H9 (cell line): ENCODE measurements around the gene CCDC158. TPM values are rescaled to one million over a fixed set of nuclear protein-coding genes. Genes with fewer than 3 reads are reported as not detected.
A peak's percentile ranks its signal among the peaks of the same experiment; 100 is the strongest.

Experiments
- DNase-seq: peaks from one replicate; pipeline ENCODE4 v3.0.0-alpha.2; 2017
- H2AFZ ChIP-seq: one replicate; pipeline ENCODE4 v1.6.1; 2013; ENCODE audit warnings: mild to moderate bottlenecking, low read length, control low read depth, moderate library complexity
- H2AK5ac ChIP-seq: 2 replicates; pipeline ENCODE4 v1.6.1; 2013; ENCODE audit warnings: low read length, control low read depth, mixed read lengths; ENCODE audit not compliant: insufficient read length
- H2BK120ac ChIP-seq: one replicate; pipeline ENCODE4 v1.6.1; 2013; ENCODE audit warnings: low read depth, mild to moderate bottlenecking, low read length, control low read depth, inconsistent platforms; ENCODE audit not compliant: poor library complexity, severe bottlenecking
- H2BK12ac ChIP-seq: 2 replicates; pipeline ENCODE4 v1.6.1; 2013; ENCODE audit warnings: low read length, control low read depth, mixed read lengths, low read depth; ENCODE audit not compliant: insufficient read length
- H2BK15ac ChIP-seq: 2 replicates; pipeline ENCODE4 v1.6.1; 2013; ENCODE audit warnings: low read depth, low read length, control low read depth
- H2BK20ac ChIP-seq: one replicate; pipeline ENCODE4 v1.6.1; 2013; ENCODE audit warnings: low read depth, mild to moderate bottlenecking, low read length, control low read depth, inconsistent platforms; ENCODE audit not compliant: poor library complexity, severe bottlenecking
- H2BK5ac ChIP-seq: 2 replicates; pipeline ENCODE4 v1.6.1; 2013; ENCODE audit warnings: low read length, control low read depth, mixed read lengths; ENCODE audit not compliant: insufficient read length
- H3K14ac ChIP-seq: 2 replicates; pipeline ENCODE4 v1.6.1; 2013; ENCODE audit warnings: low read length, control low read depth; ENCODE audit not compliant: insufficient read depth
- H3K18ac ChIP-seq: 2 replicates; pipeline ENCODE4 v1.6.1; 2013; ENCODE audit warnings: low read depth, mild to moderate bottlenecking, mixed read lengths, low read length, control low read depth; ENCODE audit not compliant: insufficient read length
- H3K23ac ChIP-seq: 2 replicates; pipeline ENCODE4 v1.6.1; 2013; ENCODE audit warnings: low read length, control low read depth, mixed read lengths, low read depth; ENCODE audit not compliant: insufficient read length
- H3K23me2 ChIP-seq: 2 replicates; pipeline ENCODE4 v1.6.1; 2013; ENCODE audit warnings: low read depth, mild to moderate bottlenecking, mixed read lengths, low read length, control low read depth; ENCODE audit not compliant: insufficient read length, poor library complexity, severe bottlenecking
- H3K27ac ChIP-seq: 2 replicates; pipeline ENCODE4 v1.5.1; 2013; ENCODE audit warnings: low read length, control low read depth, mixed read lengths, low read depth; ENCODE audit not compliant: insufficient read length
- H3K27me3 ChIP-seq: 2 replicates; pipeline ENCODE4 v1.6.1; 2013; ENCODE audit warnings: low read length, control low read depth, inconsistent platforms; ENCODE audit not compliant: insufficient read depth
- H3K4ac ChIP-seq: 2 replicates; pipeline ENCODE4 v1.6.1; 2013; ENCODE audit warnings: low read depth, mild to moderate bottlenecking, control low read depth, inconsistent platforms, low read length, moderate library complexity
- H3K4me1 ChIP-seq: 2 replicates; pipeline ENCODE4 v1.6.1; 2013; ENCODE audit warnings: low read length, control low read depth, inconsistent platforms; ENCODE audit not compliant: insufficient read depth
- H3K4me2 ChIP-seq: 2 replicates; pipeline ENCODE4 v1.6.1; 2013; ENCODE audit warnings: low read length, control low read depth, mixed read lengths; ENCODE audit not compliant: insufficient read length, insufficient read depth
- H3K56ac ChIP-seq: 2 replicates; pipeline ENCODE4 v1.6.1; 2013; ENCODE audit warnings: low read depth, mild to moderate bottlenecking, mixed read lengths, low read length, control low read depth; ENCODE audit not compliant: insufficient read length
- H3K79me1 ChIP-seq: 2 replicates; pipeline ENCODE4 v1.6.1; 2013; ENCODE audit warnings: low read depth, mild to moderate bottlenecking, moderate library complexity, low read length, control low read depth, inconsistent platforms; ENCODE audit not compliant: insufficient read depth, poor library complexity, severe bottlenecking
- H3K79me2 ChIP-seq: 2 replicates; pipeline ENCODE4 v1.6.1; 2013; ENCODE audit warnings: low read length, control low read depth, inconsistent platforms; ENCODE audit not compliant: insufficient read depth
- H3K9ac ChIP-seq: 2 replicates; pipeline ENCODE4 v1.6.1; 2013; ENCODE audit warnings: low read length, control low read depth, mixed read lengths; ENCODE audit not compliant: insufficient read length; ENCODE audit errors: extremely low read depth
- H3K9me3 ChIP-seq: one replicate; pipeline ENCODE4 v1.6.1; 2013; ENCODE audit warnings: low read depth, low read length, inconsistent platforms; ENCODE audit not compliant: control insufficient read depth
- H3T11ph ChIP-seq: one replicate; pipeline ENCODE4 v1.6.1; 2013; ENCODE audit warnings: mild to moderate bottlenecking, low read length, control low read depth, inconsistent platforms
- H4K20me1 ChIP-seq: one replicate; pipeline ENCODE4 v1.6.1; 2013; ENCODE audit not compliant: control insufficient read depth, insufficient read length, insufficient read depth
- H4K5ac ChIP-seq: 2 replicates; pipeline ENCODE4 v1.6.1; 2013; ENCODE audit warnings: low read depth, mild to moderate bottlenecking, mixed read lengths, low read length, control low read depth; ENCODE audit not compliant: insufficient read length
- H4K8ac ChIP-seq: replicated peaks from 2 replicates; pipeline ENCODE4 v1.6.1; 2013; ENCODE audit warnings: low read length, control low read depth, mixed read lengths, low read depth; ENCODE audit not compliant: insufficient read length
- H4K91ac ChIP-seq: 2 replicates; pipeline ENCODE4 v1.6.1; 2013; ENCODE audit warnings: low read depth, mild to moderate bottlenecking, moderate library complexity, mixed read lengths, low read length, control low read depth; ENCODE audit not compliant: insufficient read length
- H3K27ac Mint-ChIP-seq, 3 experiments: 2 replicates in 2 of 3; 3 replicates in 1 of 3; pipeline ENCODE4 v1.8.0; 2020 to 2021; ENCODE audit warnings: mixed read lengths in 3 of 3, mild to moderate bottlenecking in 1 of 3, moderate library complexity in 1 of 3
- H3K27me3 Mint-ChIP-seq: 2 replicates; pipeline ENCODE4 v1.8.0; 2021; ENCODE audit warnings: low read depth, mild to moderate bottlenecking, moderate library complexity, mixed read lengths
- H3K36me3 Mint-ChIP-seq, 3 experiments: 2 replicates in 2 of 3; 3 replicates in 1 of 3; pipeline ENCODE4 v1.8.0; 2020 to 2021; ENCODE audit warnings: low read depth in 3 of 3, mixed read lengths in 3 of 3; ENCODE audit not compliant: insufficient read depth in 1 of 3
- H3K4me1 Mint-ChIP-seq, 2 experiments: 2 replicates each; pipeline ENCODE4 v1.8.0; 2020; ENCODE audit warnings: mixed read lengths in 2 of 2
- H3K4me3 Mint-ChIP-seq, 2 experiments: 2 replicates in 1 of 2; 3 replicates in 1 of 2; pipeline ENCODE4 v1.8.0; 2020 to 2021; ENCODE audit warnings: mild to moderate bottlenecking in 2 of 2, mixed read lengths in 2 of 2, moderate library complexity in 1 of 2
- H3K9me3 Mint-ChIP-seq, 2 experiments: 2 replicates in 1 of 2; 3 replicates in 1 of 2; pipeline ENCODE4 v1.8.0; 2020; ENCODE audit warnings: mild to moderate bottlenecking in 2 of 2, mixed read lengths in 2 of 2, moderate library complexity in 1 of 2
- WGBS: extraction: QIAGEN DNeasy Blood & Tissue Kit; methylation state at CpG from one replicate; pipeline ENCODE4 v1.1.7; 2013; ENCODE audit warnings: missing lambda C conversion rate, low lambda C conversion rate, mixed read lengths; ENCODE audit not compliant: insufficient read length; ENCODE audit errors: extremely low coverage; 5-methylcytosine and 5-hydroxymethylcytosine counted together
- total RNA-seq: library from RNA; stranded (reverse); gene quantifications from 2 replicates; pipeline ENCODE4 v1.2.1, GENCODE V29; 2021
- TF ChIP-seq, protein P1 (sequence below): fragments of 200-600 bp; sonication (generic); conservative IDR thresholded peaks from 3 replicates; pipeline ENCODE4 v1.8.0; 2021; ENCODE audit warnings: antibody characterized with exemption, mild to moderate bottlenecking

Gene CCDC158
- total RNA-seq, 1 experiment from 2014 or later: not detected

DNA sequence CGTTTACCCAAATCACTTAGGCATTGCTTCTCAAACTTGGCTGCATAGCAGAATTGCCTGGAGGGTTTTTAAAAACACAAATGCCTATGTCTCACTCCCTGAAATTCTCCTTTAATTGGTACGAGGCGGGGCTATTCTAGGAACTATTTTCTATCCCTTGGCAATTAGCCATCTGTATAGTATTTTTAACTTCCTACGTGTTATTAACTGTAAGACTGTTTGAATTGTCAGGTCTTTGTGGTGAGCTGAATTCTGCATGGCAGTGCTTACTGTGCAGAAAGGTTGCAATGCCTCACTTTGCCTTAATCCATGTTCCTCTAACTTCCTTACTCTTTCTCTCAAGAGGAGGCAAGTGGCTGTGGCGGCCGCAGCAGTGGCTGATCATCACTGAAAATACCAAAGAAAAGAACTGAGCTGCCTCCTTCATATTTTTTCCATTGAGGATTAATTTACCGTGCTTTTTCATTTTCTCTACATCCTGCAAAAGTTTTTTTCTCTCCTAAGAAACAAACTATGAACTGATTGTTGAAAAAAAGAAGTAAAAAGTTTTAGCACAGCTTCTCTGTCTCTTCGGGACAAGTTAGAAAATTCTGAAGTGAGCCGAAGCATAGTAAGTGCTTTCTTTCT lies 14.1 kb upstream of the CCDC158 start, which contains the start of gene SHROOM3:
Gene SHROOM3, plus strand, starts transcription at position 329 of the 627 bp plus-strand sequence. CDS start 824 bp downstream, outside the sequence.
- Histone ChIP-seq H2AFZ (peak within 1 kb of the TSS; percentile 82), H4K8ac (no peak within 1 kb of the TSS), H2BK5ac (no peak within 1 kb of the TSS), H3K79me2 (no peaks in the 10 kb centered on the region), H3K4ac (no peak within 1 kb of the TSS), H4K5ac (no peak within 1 kb of the TSS), H2BK120ac (no peak within 1 kb of the TSS), H4K91ac (no peak within 1 kb of the TSS), H2BK12ac (no peak within 1 kb of the TSS), H4K20me1 (no peaks in the 10 kb centered on the region), H3K27ac (peak within 1 kb of the TSS; percentile 90), H3K18ac (peak within 1 kb of the TSS; percentile 93), H3T11ph (peak within 1 kb of the TSS; percentile 24), H2BK15ac (no peak within 1 kb of the TSS), H2AK5ac (no peak within 1 kb of the TSS), H3K9me3 (no peaks in the 10 kb centered on the region), H3K79me1 (no peaks in the 10 kb centered on the region), H3K9ac (peak within 1 kb of the TSS; percentile 57), H3K23me2 (peaks cover 4% of the 10 kb centered on the region), H3K14ac (peak within 1 kb of the TSS; percentile 52; the same call in 1 of the 2 replicates), H3K27me3 (no peaks in the 10 kb centered on the region), H3K4me2 (peak within 1 kb of the TSS; percentile 50), H2BK20ac (no peak within 1 kb of the TSS), H3K56ac (no peak within 1 kb of the TSS), H3K23ac (no peak within 1 kb of the TSS), H3K4me1 (peaks cover 7% of the 10 kb centered on the region)
- H3K4me1 Mint-ChIP-seq: peaks cover 46 to 47% of the 10 kb centered on the region in 2 experiments
- no peaks in the 10 kb centered on the region for H3K27me3 Mint-ChIP-seq
- peak within 1 kb of the TSS; percentile 73 to 83 for H3K4me3 Mint-ChIP-seq
- TF ChIP-seq, protein P1, sequence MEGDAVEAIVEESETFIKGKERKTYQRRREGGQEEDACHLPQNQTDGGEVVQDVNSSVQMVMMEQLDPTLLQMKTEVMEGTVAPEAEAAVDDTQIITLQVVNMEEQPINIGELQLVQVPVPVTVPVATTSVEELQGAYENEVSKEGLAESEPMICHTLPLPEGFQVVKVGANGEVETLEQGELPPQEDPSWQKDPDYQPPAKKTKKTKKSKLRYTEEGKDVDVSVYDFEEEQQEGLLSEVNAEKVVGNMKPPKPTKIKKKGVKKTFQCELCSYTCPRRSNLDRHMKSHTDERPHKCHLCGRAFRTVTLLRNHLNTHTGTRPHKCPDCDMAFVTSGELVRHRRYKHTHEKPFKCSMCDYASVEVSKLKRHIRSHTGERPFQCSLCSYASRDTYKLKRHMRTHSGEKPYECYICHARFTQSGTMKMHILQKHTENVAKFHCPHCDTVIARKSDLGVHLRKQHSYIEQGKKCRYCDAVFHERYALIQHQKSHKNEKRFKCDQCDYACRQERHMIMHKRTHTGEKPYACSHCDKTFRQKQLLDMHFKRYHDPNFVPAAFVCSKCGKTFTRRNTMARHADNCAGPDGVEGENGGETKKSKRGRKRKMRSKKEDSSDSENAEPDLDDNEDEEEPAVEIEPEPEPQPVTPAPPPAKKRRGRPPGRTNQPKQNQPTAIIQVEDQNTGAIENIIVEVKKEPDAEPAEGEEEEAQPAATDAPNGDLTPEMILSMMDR: no peak
- peaks cover 0 to 4% of the 10 kb centered on the region in 2 experiments; a peak in 1 of 5 replicates for H3K9me3 Mint-ChIP-seq
- DNase-seq: no peak
- no CpG with 5 or more reads among the region's 9 CpGs for WGBS
- peak within 1 kb of the TSS; percentile 95 to 99 (median 98) for H3K27ac Mint-ChIP-seq
- H3K36me3 Mint-ChIP-seq: peaks cover 3 to 13% (median 9%) of the 10 kb centered on the region in 3 experiments; a peak in 5 of 7 replicates
